ENCODE results near the gene PLTP. TPM values are rescaled to one million over a fixed set of nuclear protein-coding genes. Genes with fewer than 3 reads are reported as not detected.

Gene PLTP
- total and polyA plus RNA-seq, 2 donors (not counting 3 experiments of a cell fraction or from before 2014, with no cell fraction given) = 62.1 to 118 TPM

- no peaks in the 10 kb centered on the region for H4K20me1 ChIP-seq (replicated peaks; ENCODE audit: control insufficient read depth, extremely low read depth, insufficient read depth, low read length)
- H3K4me3 ChIP-seq (replicated peaks in 1 of 3; ENCODE audit: insufficient read depth in 1 of 3, low read depth in 1 of 3, low read length in 3 of 3) = peak overlapping the region in 2 of 3 experiments; percentile 37 to 62
- POLR2A ChIA-PET = interaction anchor here (0.7 to 3.8 kb wide), 5 partner anchors 18 to 57 kb away, joined by 3 to 22 read pairs (median 3); partner anchors contain the start of genes CTSA, NEURL2 and PCIF1
- H3K27me3 ChIP-seq (ENCODE audit: control insufficient read depth in 2 of 2, insufficient read depth in 2 of 2, low read length in 2 of 2) = no peaks in the 10 kb centered on the region
- CTCF ChIA-PET = interaction anchor here (1.5 to 5.0 kb wide), 4 partner anchors 12 to 57 kb away, joined by 6 to 22 read pairs (median 12); partner anchors contain the start of genes CTSA, NEURL2 and PCIF1
- H3K9me1 ChIP-seq (replicated peaks; ENCODE audit: control insufficient read depth, extremely low read depth, insufficient read depth, low read length) = no peaks in the 10 kb centered on the region
- peaks cover 28% of the 10 kb centered on the region for H3K4me1 ChIP-seq (ENCODE audit: control insufficient read depth, extremely low read depth, insufficient read depth, low read length)
- peak overlapping the region; percentile 44 for H3K9ac ChIP-seq (replicated peaks; ENCODE audit: extremely low read depth, insufficient read depth, low read length)
- FAIRE-seq (peak; percentile 71), DNase-seq (ENCODE audit: low read depth, low spot score) (no peak)
- H3K36me3 ChIP-seq (ENCODE audit: control insufficient read depth in 2 of 2, extremely low read depth in 1 of 2, insufficient read depth in 2 of 2, low read length in 2 of 2) = peaks cover 0 to 5% of the 10 kb centered on the region in 2 experiments
- intact Hi-C loops (cut with micrococcal nuclease) = loop anchor here (10.0 kb wide), 1 partner anchor 568 kb away; the partner anchor contains the start of gene SDC4
- no peak for TF ChIP-seq CTCF (IDR thresholded peaks at IDR 0.05; ENCODE audit: extremely low read depth in 1 of 2, insufficient read depth in 1 of 2, low read depth in 1 of 2, low read length in 2 of 2)
- TF ChIP-seq FOS (IDR thresholded peaks at IDR 0.05; ENCODE audit: borderline replicate concordance, insufficient read depth, low read length) = no peak
- TF ChIP-seq POLR2A (IDR thresholded peaks at IDR 0.05; ENCODE audit: low read depth, low read length) = no peak
- no peak for TF ChIP-seq EZH2 (IDR thresholded peaks at IDR 0.05; ENCODE audit: borderline replicate concordance, low read depth, low read length, severe bottlenecking)
- no peak for TF ChIP-seq POLR2AphosphoS5 (IDR thresholded peaks at IDR 0.05; ENCODE audit: insufficient read depth, low read depth, low read length)
- TF ChIP-seq JUN (IDR thresholded peaks at IDR 0.05; ENCODE audit: borderline replicate concordance, insufficient read depth, insufficient read length, low read depth) = no peak
- no peak for TF ChIP-seq MAX (IDR thresholded peaks at IDR 0.05; ENCODE audit: insufficient read depth, insufficient read length)
- TF ChIP-seq MYC (IDR thresholded peaks at IDR 0.05; ENCODE audit: low read depth, low read length) = no peak
- TF ChIP-seq GATA2 (IDR thresholded peaks at IDR 0.05; ENCODE audit: insufficient read depth, insufficient read length, low read depth, low read length) = no peak
- H3K27ac ChIP-seq (ENCODE audit: insufficient read depth, low read depth, low read length) = peak overlapping the region; percentile 53
- peak overlapping the region; percentile 66 for H3K4me2 ChIP-seq (ENCODE audit: insufficient read depth, low read length)
- H3K79me2 ChIP-seq (ENCODE audit: control insufficient read depth, insufficient read depth, low read length) = no peaks in the 10 kb centered on the region
- H3K9me3 ChIP-seq (replicated peaks; ENCODE audit: control insufficient read depth, insufficient read depth, low read length) = no peaks in the 10 kb centered on the region
- peak overlapping the region; percentile 44 for H2AFZ ChIP-seq (ENCODE audit: low read depth, low read length)
- dilution Hi-C loops (cut with MboI; ENCODE audit: extremely low pct_ligation_motif_present, low sequenced_read_pairs) = no loop called here
- BruUV-seq (replicated peaks) = TSS peak; percentile 75
Measured at GRCh38 chr20:45912344-45912682, 358 bp upstream of the PLTP start.
